GM18517 (cell line): Measurements from ENCODE around the gene KCNC1.

Experiments
- ATAC-seq: cut with Tn5 transposase; IDR thresholded peaks from one replicate; pipeline ENCODE4 v1.9.1; 2021; ENCODE audit warnings: mild to moderate bottlenecking, moderate library complexity; ENCODE audit not compliant: unreplicated experiment

The KCNC1 gene

GRCh38 chr11:17814546-17814945 is 80.0 kb downstream of the KCNC1 start:
- no peak for ATAC-seq

GRCh38 chr11:17816232-17816931 is 81.8 kb downstream of the KCNC1 start:
- ATAC-seq = no peak

GRCh38 chr11:17821648-17822400 is 87.2 kb downstream of the KCNC1 start:
- no peak for ATAC-seq

- no peak for ATAC-seq
Measured at GRCh38 chr11:17822401-17822781, 87.8 kb downstream of the KCNC1 start.

- no peak for ATAC-seq
Measured at GRCh38 chr11:17827006-17827405, 92.4 kb downstream of the KCNC1 start.

GRCh38 chr11:17828311-17828751 is 93.8 kb downstream of the KCNC1 start:
- no peak for ATAC-seq

GRCh38 chr11:17831228-17831627 is 96.6 kb downstream of the KCNC1 start:
- ATAC-seq = no peak

GRCh38 chr11:17831883-17832282 is 97.3 kb downstream of the KCNC1 start:
- ATAC-seq = no peak
